NCI-H2081 (cell line): ENCODE measurements around the gene OR2AE1.

Experiments
- DNase-seq, 2 experiments: peaks; one replicate each; lab custom pipeline; 2025; lab: John Stamatoyannopoulos, UW

OR2AE1 gene

DNA sequence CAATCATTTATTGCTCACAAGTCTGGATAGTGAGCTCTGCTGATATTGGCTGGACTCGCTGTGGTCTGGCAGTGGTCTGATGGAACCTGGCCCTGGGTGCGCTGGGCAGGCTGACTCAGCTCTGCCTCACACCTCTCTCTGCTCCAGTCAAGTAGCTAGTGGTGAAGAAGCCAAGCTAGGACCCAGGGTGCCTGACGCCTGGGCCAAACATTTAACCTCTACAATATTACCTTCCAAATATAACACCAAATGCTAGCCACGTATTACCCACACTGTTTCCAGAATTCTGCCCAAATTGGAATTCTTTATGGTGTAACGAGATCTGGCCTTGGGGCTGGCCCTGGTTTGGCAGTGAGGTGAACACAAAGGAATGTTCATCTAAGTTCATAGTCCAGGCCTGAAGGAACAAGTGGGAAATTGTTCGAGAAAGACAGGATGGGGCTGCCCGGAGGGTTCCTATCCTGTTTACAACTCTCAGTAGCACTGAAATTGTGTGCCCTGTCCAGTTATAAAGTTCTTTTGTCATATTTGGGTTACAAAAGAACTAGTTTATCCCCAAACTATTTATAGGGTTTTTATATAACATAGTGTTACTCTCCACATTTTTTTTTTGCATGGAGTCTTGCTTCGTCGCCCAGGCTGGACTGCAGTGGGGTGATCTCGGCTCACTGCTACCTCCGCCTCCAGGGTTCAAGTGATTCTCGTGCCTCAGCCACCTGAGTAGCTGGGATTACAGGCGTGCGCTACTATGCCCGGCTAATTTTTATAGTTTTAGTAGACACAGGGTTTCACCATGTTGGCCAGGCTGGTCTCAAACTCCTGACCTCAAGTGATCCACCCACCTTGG is 16.3 kb downstream of the OR2AE1 start:
- no peak for DNase-seq

DNA sequence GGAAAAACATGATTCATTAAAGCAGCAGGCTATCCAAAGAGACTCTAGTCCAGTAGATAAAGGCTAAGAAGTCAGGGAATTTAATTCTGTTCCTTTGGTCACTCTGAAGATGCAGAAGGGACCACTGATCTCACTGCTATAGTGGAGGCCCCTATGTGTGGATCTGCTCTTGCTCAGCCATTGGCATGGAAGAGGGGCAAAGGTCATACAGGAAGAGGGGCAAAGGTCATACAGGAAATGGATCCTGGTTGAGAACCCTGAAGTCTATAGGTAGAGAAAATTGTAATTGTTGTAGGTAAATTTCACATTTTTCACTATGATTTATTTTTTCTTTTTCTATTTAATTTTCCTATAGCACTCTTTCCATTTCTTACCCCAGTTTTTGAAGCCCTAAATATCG is 21.6 kb downstream of the OR2AE1 start:
- no peak for DNase-seq

DNA sequence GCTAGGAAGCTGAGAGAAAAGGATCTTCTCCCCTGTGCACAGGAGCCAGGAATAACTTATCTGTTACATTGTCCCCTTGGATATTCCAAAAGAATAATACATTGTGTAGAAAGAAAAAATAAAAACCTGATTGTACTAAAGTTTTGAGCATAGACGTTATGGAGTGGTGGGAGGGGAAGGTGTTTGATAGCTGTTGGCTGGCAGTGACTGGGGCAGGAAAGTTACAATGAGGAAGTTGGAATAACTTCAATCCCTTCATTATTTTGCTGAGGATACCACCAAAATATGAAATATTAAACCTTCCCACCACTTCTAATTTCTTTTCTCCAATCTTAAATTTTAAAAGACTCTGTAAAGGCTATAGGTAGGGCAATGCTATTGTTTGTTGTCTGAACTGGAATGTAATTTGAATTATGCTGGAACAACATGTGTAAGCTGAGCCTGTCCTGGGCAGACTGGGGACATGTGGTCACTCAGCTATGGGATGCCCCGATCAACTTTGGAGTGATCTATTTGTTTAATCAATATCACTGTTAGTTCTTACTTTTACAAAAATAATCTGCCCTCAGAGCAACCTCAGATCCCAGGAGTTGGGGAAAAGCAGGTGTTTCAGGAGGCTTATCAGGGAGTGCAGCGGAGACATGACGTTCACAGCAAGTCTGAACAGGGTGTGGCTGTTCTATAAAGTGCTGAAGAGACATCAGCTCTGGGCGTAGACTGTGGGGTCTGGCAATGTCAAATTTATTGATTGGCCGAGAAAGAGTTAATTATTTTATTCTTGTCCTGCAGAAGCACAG is 28.2 kb downstream of the OR2AE1 start:
- no peak for DNase-seq

DNA sequence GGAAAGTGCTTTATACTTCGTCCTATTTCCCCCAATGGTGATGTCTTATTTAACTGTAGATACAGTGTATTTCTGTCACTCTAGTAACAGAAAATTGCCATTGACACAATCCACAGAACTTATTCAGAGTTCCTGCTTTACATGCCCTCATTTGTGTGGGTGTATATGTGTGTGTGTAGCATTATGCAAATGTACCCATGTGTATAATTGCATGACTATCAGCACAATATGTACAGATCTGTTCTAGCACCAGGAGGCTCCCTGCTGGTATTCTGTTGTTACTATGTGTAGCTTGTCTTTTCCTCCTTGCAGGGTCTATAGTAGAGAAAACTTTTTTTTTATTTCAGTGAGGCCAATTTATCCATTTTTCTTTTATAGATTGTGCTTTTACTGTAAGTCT is 32.5 kb downstream of the OR2AE1 start:
- no peak for DNase-seq

DNA sequence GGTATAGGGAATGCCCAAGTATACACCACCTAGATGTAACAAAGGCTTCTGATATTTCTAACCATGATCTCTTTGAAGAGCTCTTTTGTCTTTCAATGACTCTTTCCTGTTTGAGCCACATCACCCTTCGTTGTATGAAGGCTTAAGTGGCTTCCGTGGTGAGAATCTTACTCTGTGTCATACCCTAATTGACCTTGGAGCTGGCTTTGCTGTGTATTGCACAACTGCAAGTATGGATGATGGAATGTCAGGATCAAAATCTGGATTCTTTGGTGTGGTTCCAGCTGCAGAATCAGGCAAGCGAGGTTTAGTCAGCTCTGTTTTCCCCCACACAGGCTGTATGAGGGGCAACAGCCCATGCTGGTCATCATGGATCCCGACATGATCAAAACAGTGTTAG is 33.0 kb downstream of the OR2AE1 start:
- DNase-seq, result no peak

DNA sequence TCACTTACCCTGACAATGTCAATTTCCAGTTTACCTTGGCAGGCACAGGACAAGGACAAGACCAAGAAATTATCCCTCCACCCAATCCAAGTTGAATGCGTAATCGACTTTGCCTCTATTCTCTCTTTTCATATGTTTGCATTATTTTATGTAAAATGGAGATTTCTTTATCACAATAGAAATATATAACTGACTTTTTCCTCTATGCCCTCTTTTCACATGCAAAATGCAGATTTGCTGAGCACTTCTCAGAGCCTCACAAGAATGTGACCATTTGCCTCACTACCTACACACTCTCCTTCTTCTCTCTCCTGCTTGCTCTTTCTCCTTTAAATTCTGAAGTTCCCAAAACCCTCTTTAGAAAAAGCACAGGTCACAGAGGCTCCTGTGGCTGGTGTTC is 33.9 kb downstream of the OR2AE1 start:
- DNase-seq, result no peak

DNA sequence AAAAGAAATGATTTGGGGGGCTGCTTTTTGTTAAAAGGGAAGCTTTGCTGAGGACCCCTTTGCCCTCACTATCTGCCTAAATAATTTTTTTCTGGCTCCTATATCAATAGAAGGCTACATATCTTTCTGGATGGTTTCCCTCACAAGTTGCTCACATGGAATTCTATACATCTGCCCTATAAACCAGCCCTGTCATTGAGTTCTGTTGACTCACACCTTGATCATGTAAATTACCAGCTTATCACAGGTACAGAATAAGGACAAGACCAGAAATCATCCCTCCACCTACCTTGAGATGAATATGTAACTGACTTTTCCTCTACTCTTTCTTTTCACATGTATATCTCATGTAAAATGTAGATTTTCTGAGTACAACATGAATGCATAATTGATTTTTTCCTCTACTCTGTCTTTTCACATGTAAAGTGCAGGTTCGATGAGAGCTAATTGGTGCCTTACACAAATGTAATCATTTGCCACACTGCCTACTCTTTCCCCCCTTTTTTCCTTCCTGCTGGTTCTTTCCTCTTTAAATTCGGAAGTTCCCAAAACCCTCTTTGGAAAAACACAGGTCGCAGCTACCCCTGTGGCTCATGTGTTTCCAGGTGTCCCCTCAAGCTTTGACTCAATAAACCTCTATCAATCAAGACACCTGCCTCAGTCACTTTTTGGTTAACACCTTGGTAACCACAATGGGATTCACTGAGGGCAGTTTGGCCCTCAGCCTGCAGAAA is 36.5 kb downstream of the OR2AE1 start:
- peak in 1 of 2 experiments; percentile 39 for DNase-seq

DNA sequence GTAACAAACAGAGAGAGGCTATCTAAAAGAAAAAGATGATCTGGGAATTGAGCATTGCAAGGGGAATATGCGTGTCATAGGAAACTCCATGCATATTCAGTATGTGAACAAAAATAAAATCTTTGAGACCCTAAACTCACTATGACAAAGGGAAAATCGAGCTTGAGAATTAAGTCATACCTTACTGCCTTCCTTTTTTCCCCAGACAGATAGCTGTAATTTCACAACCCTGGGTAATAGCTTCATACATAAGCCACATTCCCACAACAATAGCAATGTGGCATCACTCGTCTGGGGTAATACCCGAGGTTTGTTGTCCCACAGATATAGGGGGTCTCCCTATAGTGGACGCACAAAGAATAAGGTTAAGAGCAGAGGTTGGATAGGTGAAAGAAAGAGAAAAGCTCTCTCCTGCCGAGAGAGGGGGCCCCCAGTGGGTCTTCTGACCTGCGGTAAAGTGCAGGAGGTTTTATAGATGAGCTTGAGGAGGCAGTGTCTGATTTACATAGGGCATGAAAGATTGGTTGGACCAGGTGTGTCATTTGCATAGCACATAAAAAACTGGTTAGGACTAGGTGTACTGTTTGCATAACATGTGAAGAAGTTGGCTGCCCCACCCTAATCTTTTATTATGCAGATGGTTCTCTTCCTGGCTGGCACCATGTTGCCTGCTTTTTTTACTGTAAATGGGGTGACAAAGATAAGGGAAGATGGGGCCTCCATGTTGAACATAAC is 37.4 kb downstream of the OR2AE1 start:
- peak; percentile 58 to 86 for DNase-seq

DNA sequence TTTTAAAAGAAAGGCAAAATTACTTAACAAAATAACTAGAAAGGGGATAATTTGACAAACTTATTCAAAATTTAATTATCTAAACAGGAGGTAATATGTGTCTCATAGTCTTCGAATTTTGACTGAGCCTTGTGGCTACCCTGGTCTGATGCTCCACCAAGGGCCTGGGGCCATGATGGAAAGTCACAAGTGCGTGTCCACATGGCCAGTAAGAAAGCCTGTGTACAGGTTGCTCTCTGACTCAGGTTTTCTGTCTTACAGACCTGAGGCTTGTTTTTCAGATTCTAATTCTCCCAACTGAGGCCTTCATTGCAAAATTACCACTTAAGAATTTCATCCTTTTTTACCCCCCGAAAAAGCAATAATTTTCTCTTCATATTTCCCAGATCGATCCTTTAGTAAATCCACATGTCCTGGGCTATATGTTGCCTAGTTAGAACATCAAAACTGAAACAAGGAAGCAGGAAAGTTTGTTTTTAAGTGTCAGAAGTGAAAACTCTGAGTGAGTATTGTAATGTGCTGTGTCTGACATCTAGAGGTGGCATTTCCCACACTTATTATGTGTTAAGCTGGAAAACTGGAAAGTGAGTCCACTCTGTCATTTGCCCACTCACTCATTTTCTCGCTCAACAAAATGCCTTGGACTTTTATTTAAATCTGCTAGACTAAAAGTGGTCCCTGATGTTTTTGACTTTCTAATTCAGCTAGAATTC is 39.0 kb downstream of the OR2AE1 start:
- no peak for DNase-seq

DNA sequence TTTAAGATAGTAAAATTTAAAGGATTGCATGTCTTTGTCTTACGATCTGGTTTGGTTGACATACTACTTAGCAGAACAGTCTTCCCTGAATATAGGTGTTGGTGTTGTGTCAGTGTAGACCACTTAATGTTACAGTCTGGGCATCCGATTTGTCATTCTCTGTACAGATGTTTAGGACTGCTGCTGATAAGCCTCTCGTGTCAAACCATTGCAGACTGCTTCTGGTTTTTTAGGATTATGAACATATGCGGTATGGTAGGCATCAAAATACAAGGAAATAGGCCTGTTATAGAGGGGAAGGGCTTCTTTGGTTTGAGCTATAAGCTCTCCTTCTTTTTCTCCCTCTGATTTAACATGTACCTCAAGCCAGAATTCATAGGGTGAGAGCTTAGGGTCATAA is 41.6 kb downstream of the OR2AE1 start:
- no peak for DNase-seq

DNA sequence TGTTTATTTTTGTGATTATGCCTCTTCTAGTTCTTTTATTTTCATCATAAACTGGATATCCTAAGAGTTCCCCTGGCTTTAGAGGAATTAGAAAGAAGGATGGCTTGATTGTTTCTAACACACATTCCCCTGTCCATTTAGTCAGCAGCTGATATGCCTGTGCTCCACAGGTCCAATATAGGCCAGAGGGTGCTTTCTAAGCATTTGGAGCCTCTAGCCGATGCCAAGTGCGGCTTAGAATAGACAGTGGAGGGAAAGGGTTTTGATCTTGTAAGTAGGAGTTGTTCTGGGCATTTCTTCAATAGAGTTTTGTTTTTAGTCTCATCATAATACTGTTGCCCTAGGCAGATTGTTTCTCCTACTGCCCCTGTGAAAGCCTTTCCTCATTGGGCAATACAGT is 42.5 kb downstream of the OR2AE1 start:
- DNase-seq, result no peak

DNA sequence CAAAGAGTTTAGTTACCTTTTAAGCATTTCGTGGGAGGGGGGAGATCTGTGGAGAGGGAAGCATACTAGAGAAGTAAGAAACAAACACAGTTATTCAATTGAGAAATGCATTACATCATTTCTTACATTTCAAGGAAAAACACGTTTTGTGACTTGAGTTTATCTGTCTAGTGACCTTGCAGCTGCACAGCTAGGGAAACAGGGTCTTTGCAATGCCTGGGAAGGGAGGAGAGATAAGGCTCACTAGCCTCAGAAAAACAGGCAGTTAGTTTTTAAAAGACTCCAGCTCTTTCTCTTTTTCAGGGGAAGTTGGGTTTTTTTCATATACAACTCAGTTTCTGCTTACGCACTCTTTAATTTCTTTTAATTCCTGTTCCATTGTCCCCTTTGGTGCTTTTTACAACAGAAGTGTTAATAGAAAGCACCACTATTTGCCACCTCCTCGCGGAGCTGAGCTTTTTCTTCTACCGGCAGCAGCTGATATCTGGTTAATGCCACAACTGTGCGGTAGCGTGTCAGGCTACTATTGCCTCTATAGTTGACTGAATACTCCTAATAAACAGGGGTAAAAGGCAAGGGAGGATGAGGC is 43.5 kb downstream of the OR2AE1 start:
- DNase-seq, result no peak

DNA sequence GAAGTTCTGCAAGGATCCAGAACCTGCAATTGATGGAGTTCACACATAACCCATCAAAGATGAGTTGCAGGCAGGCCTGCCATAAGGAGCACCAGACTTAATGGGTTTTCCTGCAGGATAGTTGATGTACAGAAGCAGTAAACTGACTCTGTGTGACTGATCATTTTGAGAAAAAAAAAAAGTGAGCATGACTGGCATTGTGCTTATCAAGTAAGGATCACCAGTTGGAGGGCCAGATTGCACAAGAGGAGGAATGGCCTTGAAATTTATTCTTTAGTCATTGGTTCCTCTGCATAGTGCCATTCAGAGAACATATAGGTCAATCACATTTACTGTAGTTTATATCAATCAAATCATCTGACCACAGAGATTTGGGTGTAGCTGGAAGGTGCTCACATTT is 45.2 kb downstream of the OR2AE1 start:
- DNase-seq, result no peak

DNA sequence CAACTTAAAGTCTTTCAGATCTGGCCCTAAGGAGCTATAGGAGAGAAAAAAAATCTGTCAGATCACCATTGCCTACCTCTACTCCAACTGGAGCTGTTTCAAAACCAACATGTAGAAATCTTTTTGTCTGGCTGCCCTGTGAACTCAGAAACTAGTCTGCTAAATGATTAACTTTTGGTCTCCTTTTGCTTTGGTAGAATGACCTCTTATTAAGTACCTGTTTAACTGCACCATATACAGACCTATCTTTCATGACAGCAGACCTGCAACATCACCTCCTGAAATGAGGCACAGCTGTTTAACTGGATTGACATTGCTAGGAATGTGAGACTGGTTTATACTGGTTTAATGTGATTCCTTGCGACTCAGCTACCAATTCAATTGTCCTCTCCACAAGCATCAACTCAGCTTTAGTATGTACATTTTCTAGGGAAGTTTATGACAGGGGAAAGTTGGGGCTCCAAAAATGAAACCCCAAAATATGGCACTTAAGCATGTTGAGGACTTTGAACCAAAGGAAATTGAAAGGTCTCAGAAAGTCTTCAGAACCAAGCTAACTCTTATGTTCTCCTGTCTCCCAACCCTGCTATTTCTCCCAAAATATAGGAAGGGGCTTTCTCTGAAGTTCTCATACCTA is 47.2 kb downstream of the OR2AE1 start:
- no peak for DNase-seq

DNA sequence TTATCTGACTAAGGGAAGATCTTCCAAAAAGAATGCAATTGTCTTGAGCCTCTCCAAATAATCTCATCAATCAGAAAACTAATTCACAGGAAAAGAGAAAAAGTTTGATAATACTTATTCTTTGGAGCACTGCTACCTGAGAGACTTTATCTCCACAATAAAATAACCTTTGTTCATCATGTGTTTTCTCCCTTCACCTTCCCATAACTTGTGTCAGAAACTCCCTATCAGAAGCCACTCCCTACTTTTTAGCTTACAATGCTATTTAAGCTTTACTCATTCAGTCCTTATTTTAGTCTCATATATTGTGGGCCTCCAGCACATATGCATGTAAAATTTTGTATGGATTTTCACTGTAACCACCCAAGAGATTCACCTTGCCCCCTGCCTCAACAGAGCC is 48.0 kb downstream of the OR2AE1 start:
- DNase-seq, result no peak

DNA sequence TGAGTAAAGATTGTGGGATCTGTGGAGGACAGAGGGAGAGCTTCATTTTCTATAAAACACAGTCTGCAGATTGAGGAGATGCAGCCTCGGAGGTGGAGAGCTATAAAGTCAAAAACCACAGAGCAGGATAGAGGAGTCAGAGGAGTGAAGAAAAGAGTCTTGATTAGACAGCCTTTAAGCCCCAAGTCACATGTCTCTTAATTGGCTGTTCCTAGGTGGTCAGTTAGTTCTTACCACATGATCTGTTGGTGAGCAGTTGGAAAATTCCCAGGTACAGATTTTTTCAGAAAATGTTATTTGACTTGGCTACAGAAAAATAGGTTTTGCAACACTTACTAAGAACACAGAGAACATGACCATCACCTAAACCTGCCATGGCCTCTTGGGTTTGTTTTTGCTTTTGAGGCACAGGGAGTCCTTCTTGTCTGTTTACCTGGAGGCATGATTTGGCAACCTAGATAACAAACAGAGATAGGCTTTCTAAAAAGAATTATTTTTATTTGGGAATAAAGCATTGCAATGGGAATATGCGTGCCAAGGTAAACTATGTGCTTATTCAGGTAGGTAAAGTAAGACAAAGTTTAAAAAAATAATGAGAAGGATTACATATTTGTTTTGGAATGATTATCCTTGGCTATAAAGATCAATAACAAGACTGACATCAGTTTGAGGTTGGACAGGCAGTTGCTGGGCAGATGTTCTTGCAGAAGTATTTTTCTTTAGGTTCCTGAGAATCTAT is 49.6 kb downstream of the OR2AE1 start:
- no peak for DNase-seq
